Neural cell (in vitro differentiated cells): ENCODE measurements around the gene IQCH. TPM values are rescaled to one million over a fixed set of nuclear protein-coding genes. Genes with fewer than 3 reads are reported as not detected.

ENCODE experiments used
- H2AFZ ChIP-seq: fragments of 200-600, 300-800 bp; sonication (generic), shearing (Covaris generic); 2 replicates; pipeline ENCODE4 v1.6.0; 2014; ENCODE audit warnings: low read depth, mild to moderate bottlenecking, antibody characterized with exemption, low read length, moderate library complexity
- H3F3A ChIP-seq: fragments of 200-600 bp; shearing (Covaris generic); 2 replicates; pipeline ENCODE4 v1.6.1; 2016; ENCODE audit warnings: mild to moderate bottlenecking, moderate library complexity, mixed read lengths, antibody characterized with exemption, low read length; ENCODE audit not compliant: insufficient read depth, poor library complexity, severe bottlenecking
- H3K27ac ChIP-seq: fragments of 200-600, 300-800 bp; sonication (generic), shearing (Covaris generic); 2 replicates; pipeline ENCODE4 v1.5.1; 2014; ENCODE audit warnings: mild to moderate bottlenecking, low read length, moderate library complexity
- H3K27me3 ChIP-seq: fragments of 300-800, 200-600 bp; sonication (generic), shearing (Covaris generic); 2 replicates; pipeline ENCODE4 v1.6.0; 2014; ENCODE audit warnings: mild to moderate bottlenecking, low read depth, low read length, moderate library complexity; ENCODE audit not compliant: insufficient read depth
- H3K36me3 ChIP-seq: fragments of 300-800, 200-600 bp; sonication (generic), shearing (Covaris generic); 2 replicates; pipeline ENCODE4 v1.5.1; 2014; ENCODE audit warnings: mild to moderate bottlenecking, antibody characterized with exemption, low read length, moderate library complexity; ENCODE audit not compliant: insufficient read depth
- H3K4me2 ChIP-seq: fragments of 300-800, 200-600 bp; sonication (generic), shearing (Covaris generic); 2 replicates; pipeline ENCODE4 v1.6.0; 2014; ENCODE audit warnings: mild to moderate bottlenecking, low read length
- H3K4me3 ChIP-seq: fragments of 300-800, 200-600 bp; sonication (generic), shearing (Covaris generic); 2 replicates; pipeline ENCODE4 v1.5.1; 2014; ENCODE audit warnings: mild to moderate bottlenecking, low read length, moderate library complexity
- H3K79me2 ChIP-seq: fragments of 200-600 bp; shearing (Covaris generic); replicated peaks from 2 replicates; pipeline ENCODE4 v1.6.0; 2014; ENCODE audit warnings: mild to moderate bottlenecking, low read length, moderate library complexity; ENCODE audit not compliant: insufficient read depth
- H3K9ac ChIP-seq: fragments of 300-800, 200-600 bp; sonication (generic), shearing (Covaris generic); 2 replicates; pipeline ENCODE4 v1.6.1; 2016; ENCODE audit warnings: mild to moderate bottlenecking, low read length, mixed read lengths
- H3K9me2 ChIP-seq: fragments of 200-600 bp; shearing (Covaris generic); 2 replicates; pipeline ENCODE4 v1.6.1; 2016; ENCODE audit warnings: mild to moderate bottlenecking, low read length, mixed read lengths; ENCODE audit not compliant: insufficient read depth
- H3K9me3 ChIP-seq: fragments of 200-600, 300-800 bp; sonication (generic), shearing (Covaris generic); 2 replicates; pipeline ENCODE4 v1.6.1; 2016; ENCODE audit warnings: mild to moderate bottlenecking, mixed run types, low read length, moderate library complexity, mixed read lengths
- H4K20me1 ChIP-seq: fragments of 200-600 bp; shearing (Covaris generic); 2 replicates; pipeline ENCODE4 v1.6.1; 2016; ENCODE audit warnings: mild to moderate bottlenecking, mixed run types; ENCODE audit not compliant: insufficient read depth
- EP300 ChIP-seq: fragments of 450-650 bp; conservative IDR thresholded peaks from 2 replicates; pipeline ENCODE4 v1.6.1; 2014; ENCODE audit warnings: antibody characterized with exemption, mild to moderate bottlenecking, moderate library complexity; ENCODE audit not compliant: poor library complexity, severe bottlenecking
- EZH2 ChIP-seq: fragments of 200-600, 300-800 bp; shearing (Covaris generic), sonication (generic); IDR thresholded peaks from 2 replicates; pipeline ENCODE4 v1.6.1; 2014; ENCODE audit warnings: antibody characterized with exemption, low read length, borderline replicate concordance, mild to moderate bottlenecking; ENCODE audit not compliant: insufficient read depth, poor library complexity, severe bottlenecking
- MXI1 ChIP-seq: fragments of 450-650 bp; conservative IDR thresholded peaks from 2 replicates; pipeline ENCODE4 v1.6.1; 2014; ENCODE audit warnings: antibody characterized with exemption, mild to moderate bottlenecking; ENCODE audit not compliant: poor library complexity, severe bottlenecking
- POLR2AphosphoS5 ChIP-seq: IDR thresholded peaks from 2 replicates; pipeline ENCODE4 v1.6.1; 2012
- RAD21 ChIP-seq: fragments of 450-650 bp; conservative IDR thresholded peaks from 2 replicates; pipeline ENCODE4 v1.6.1; 2014; ENCODE audit warnings: antibody characterized with exemption, mild to moderate bottlenecking, moderate library complexity
- SMC3 ChIP-seq: fragments of 450-650 bp; conservative IDR thresholded peaks from 2 replicates; pipeline ENCODE4 v1.6.1; 2014; ENCODE audit warnings: antibody characterized with exemption, mild to moderate bottlenecking, moderate library complexity; ENCODE audit not compliant: poor library complexity
- TAF1 ChIP-seq: IDR thresholded peaks from 2 replicates; pipeline ENCODE4 v1.6.1; 2012; ENCODE audit warnings: low read depth
- polyA plus RNA-seq: library from polyadenylated mRNA; depleted of rRNA; stranded (reverse); fragments of >200 nt; gene quantifications from 2 replicates; pipeline ENCODE4 v1.2.3, GENCODE V29; 2014
- TF ChIP-seq, protein P1 (sequence below): fragments of 450-650 bp; IDR thresholded peaks from 2 replicates; pipeline ENCODE4 v1.5.1; 2014; ENCODE audit warnings: antibody characterized with exemption, mild to moderate bottlenecking, moderate library complexity; ENCODE audit not compliant: poor library complexity, severe bottlenecking
- TF ChIP-seq, protein P2 (sequence below): IDR thresholded peaks from 2 replicates; pipeline ENCODE4 v1.6.1; 2012; ENCODE audit warnings: borderline replicate concordance

Gene IQCH
- polyA plus RNA-seq, 1 donor from 2014 or later: 2.8 TPM

DNA sequence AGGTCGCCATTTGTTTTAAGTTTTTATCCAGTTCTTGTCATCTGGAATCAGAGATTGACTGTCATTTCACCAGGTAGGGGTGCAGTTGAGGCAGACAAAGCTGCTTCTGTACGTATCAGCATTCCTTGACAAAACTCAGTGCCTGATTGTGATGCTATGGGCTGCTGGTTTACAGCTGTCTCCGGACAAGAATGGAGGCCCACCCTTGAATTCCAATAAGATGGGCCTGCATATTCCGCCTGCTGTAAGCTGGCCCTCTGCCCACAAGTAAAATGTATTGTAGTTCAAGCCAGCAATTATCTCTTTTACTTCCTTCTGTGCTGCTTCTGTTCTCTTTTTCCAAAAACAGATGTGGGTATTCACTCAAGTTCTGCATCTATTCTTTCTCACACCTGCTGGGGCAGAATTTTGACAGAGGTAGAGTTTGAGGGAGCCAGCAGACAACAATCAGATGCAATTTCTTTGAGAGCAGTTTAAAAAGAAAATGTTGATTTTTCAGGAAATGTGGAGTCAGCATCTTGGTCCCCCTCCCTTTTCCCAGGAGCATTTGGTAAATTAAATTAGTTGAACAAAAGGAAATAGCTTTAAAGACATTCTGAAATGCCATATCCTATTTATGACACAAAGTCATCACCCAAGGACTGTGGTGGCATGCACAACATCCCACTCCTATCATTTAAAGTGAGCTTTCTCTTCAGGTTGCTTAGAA is 53.5 kb downstream of the IQCH start:
- Histone ChIP-seq H2AFZ (no peak overlapping the region), H3K79me2 (no peaks in the 10 kb centered on the region), H3K27ac (no peak overlapping the region), H3K27me3 (no peaks in the 10 kb centered on the region), H3K9ac (no peak overlapping the region), H3K36me3 (no peaks in the 10 kb centered on the region), H3F3A (no peaks in the 10 kb centered on the region), H4K20me1 (no peaks in the 10 kb centered on the region), H3K4me3 (no peak overlapping the region), H3K4me2 (no peak overlapping the region), H3K9me3 (no peaks in the 10 kb centered on the region), H3K9me2 (no peaks in the 10 kb centered on the region)
- TF ChIP-seq, protein P1, sequence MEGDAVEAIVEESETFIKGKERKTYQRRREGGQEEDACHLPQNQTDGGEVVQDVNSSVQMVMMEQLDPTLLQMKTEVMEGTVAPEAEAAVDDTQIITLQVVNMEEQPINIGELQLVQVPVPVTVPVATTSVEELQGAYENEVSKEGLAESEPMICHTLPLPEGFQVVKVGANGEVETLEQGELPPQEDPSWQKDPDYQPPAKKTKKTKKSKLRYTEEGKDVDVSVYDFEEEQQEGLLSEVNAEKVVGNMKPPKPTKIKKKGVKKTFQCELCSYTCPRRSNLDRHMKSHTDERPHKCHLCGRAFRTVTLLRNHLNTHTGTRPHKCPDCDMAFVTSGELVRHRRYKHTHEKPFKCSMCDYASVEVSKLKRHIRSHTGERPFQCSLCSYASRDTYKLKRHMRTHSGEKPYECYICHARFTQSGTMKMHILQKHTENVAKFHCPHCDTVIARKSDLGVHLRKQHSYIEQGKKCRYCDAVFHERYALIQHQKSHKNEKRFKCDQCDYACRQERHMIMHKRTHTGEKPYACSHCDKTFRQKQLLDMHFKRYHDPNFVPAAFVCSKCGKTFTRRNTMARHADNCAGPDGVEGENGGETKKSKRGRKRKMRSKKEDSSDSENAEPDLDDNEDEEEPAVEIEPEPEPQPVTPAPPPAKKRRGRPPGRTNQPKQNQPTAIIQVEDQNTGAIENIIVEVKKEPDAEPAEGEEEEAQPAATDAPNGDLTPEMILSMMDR: no peak
- TF ChIP-seq MXI1 (no peak), EZH2 (no peak), POLR2AphosphoS5 (no peak), TAF1 (no peak), EP300 (no peak), RAD21 (no peak), SMC3 (no peak)
- TF ChIP-seq, protein P2, sequence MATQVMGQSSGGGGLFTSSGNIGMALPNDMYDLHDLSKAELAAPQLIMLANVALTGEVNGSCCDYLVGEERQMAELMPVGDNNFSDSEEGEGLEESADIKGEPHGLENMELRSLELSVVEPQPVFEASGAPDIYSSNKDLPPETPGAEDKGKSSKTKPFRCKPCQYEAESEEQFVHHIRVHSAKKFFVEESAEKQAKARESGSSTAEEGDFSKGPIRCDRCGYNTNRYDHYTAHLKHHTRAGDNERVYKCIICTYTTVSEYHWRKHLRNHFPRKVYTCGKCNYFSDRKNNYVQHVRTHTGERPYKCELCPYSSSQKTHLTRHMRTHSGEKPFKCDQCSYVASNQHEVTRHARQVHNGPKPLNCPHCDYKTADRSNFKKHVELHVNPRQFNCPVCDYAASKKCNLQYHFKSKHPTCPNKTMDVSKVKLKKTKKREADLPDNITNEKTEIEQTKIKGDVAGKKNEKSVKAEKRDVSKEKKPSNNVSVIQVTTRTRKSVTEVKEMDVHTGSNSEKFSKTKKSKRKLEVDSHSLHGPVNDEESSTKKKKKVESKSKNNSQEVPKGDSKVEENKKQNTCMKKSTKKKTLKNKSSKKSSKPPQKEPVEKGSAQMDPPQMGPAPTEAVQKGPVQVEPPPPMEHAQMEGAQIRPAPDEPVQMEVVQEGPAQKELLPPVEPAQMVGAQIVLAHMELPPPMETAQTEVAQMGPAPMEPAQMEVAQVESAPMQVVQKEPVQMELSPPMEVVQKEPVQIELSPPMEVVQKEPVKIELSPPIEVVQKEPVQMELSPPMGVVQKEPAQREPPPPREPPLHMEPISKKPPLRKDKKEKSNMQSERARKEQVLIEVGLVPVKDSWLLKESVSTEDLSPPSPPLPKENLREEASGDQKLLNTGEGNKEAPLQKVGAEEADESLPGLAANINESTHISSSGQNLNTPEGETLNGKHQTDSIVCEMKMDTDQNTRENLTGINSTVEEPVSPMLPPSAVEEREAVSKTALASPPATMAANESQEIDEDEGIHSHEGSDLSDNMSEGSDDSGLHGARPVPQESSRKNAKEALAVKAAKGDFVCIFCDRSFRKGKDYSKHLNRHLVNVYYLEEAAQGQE: no peak

DNA sequence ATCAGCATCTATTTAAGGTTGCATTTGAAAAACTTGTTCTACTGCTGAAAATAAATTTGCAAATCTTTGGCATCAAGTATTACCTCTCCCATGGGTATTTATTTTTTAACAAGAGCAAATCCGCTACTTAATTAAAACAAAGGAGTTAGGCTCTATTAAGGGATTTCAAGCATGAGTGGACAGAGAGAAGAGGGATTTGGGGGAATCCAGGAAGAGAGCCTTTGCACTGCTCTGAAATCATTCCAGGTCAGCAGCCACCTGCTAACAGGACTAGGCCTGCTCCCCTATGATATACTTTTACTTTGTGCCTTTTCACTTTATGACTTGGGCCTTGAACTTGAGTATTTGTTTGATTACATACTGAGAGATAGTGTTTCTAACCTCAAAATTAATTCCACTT is 57.1 kb downstream of the IQCH start:
- Histone ChIP-seq H3F3A (no peaks in the 10 kb centered on the region), H3K9me3 (no peaks in the 10 kb centered on the region), H3K4me2 (no peak overlapping the region), H3K79me2 (no peaks in the 10 kb centered on the region), H4K20me1 (no peaks in the 10 kb centered on the region), H3K36me3 (no peaks in the 10 kb centered on the region), H3K27me3 (no peaks in the 10 kb centered on the region), H3K27ac (no peak overlapping the region), H3K4me3 (no peak overlapping the region), H2AFZ (no peak overlapping the region), H3K9ac (no peak overlapping the region), H3K9me2 (no peaks in the 10 kb centered on the region)
- TF ChIP-seq TAF1: no peak
- no peak for TF ChIP-seq MXI1
- no peak for TF ChIP-seq RAD21
- no peak for TF ChIP-seq EP300
- no peak for TF ChIP-seq EZH2
